IMR-90 (cell line): Measurements from ENCODE around the gene TMEM213. TPM values are rescaled to one million over a fixed set of nuclear protein-coding genes. Genes with fewer than 3 reads are reported as not detected.

Experiments
- ATAC-seq: fragments of 200-7000 bp; cut with Tn5 transposase; 2 replicates; pipeline ENCODE4 v1.9.1; 2020; ENCODE audit warnings: low read depth, mild to moderate bottlenecking, moderate library complexity
- BruUV-seq: library from RNA; stranded (reverse); fragments of 400-500 nt; replicated peaks from 2 replicates; lab custom pipeline; 2021; lab: Mats Ljungman, UMichigan
- CTCF ChIA-PET: fragments of 300-600 bp; formaldehyde crosslinking; extraction: SDS; loops from one replicate; lab custom pipeline; 2021; ENCODE audit warnings: antibody characterized with exemption; lab: Yijun Ruan, JAX
- POLR2A ChIA-PET: fragments of 300-600 bp; sonication (Branson Sonifier 250); formaldehyde crosslinking; loops from one replicate; lab custom pipeline; 2022; ENCODE audit warnings: antibody characterized with exemption; ENCODE audit not compliant: unreplicated experiment; lab: Charles Lee
- DNase-seq: peaks from one replicate; pipeline ENCODE4 v3.0.0; 2013
- H2AFZ ChIP-seq: replicated peaks from 2 replicates; pipeline ENCODE3; 2013; ENCODE audit warnings: low read length, mild to moderate bottlenecking; ENCODE audit not compliant: poor library complexity
- H2AK5ac ChIP-seq: 2 replicates; pipeline ENCODE4 v1.6.1; 2013; ENCODE audit warnings: low read depth, low read length, inconsistent platforms
- H2AK9ac ChIP-seq: replicated peaks from 2 replicates; pipeline ENCODE3; 2013; ENCODE audit warnings: mild to moderate bottlenecking, low read depth, low read length, moderate library complexity; ENCODE audit not compliant: poor library complexity
- H2BK120ac ChIP-seq: 2 replicates; pipeline ENCODE4 v1.6.1; 2013; ENCODE audit warnings: low read depth, low read length, inconsistent platforms
- H2BK15ac ChIP-seq: 3 replicates; pipeline ENCODE4 v1.6.1; 2013; ENCODE audit warnings: low read depth, low read length, inconsistent platforms
- H2BK20ac ChIP-seq: 2 replicates; pipeline ENCODE4 v1.6.1; 2013; ENCODE audit warnings: low read depth, mild to moderate bottlenecking, inconsistent platforms, low read length, moderate library complexity
- H2BK5ac ChIP-seq: 2 replicates; pipeline ENCODE4 v1.6.1; 2013; ENCODE audit warnings: mild to moderate bottlenecking, low read depth, low read length, inconsistent platforms; ENCODE audit not compliant: poor library complexity, severe bottlenecking
- H3K14ac ChIP-seq: replicated peaks from 2 replicates; pipeline ENCODE4 v1.6.1; 2013; ENCODE audit warnings: low read depth, low read length, inconsistent platforms
- H3K18ac ChIP-seq: 2 replicates; pipeline ENCODE4 v1.6.1; 2013; ENCODE audit warnings: low read depth, low read length, control low read depth
- H3K23ac ChIP-seq: 2 replicates; pipeline ENCODE4 v1.6.1; 2013; ENCODE audit warnings: low read depth, low read length, inconsistent platforms
- H3K27ac ChIP-seq: 2 replicates; pipeline ENCODE4 v1.5.1; 2013; ENCODE audit warnings: mild to moderate bottlenecking, control low read depth, low read length; ENCODE audit not compliant: insufficient read depth
- H3K27me3 ChIP-seq: 2 replicates; pipeline ENCODE4 v1.6.1; 2013; ENCODE audit warnings: low read length; ENCODE audit not compliant: control insufficient read depth, insufficient read depth
- H3K36me3 ChIP-seq: 2 replicates; pipeline ENCODE4 v1.6.1; 2013; ENCODE audit warnings: low read length, mixed read lengths; ENCODE audit not compliant: control insufficient read depth, insufficient read depth
- H3K4ac ChIP-seq: 2 replicates; pipeline ENCODE4 v1.6.1; 2013; ENCODE audit warnings: low read depth, low read length, inconsistent platforms
- H3K4me1 ChIP-seq: 2 replicates; pipeline ENCODE4 v1.6.1; 2013; ENCODE audit warnings: low read length, mixed read lengths; ENCODE audit not compliant: control insufficient read depth, insufficient read depth
- H3K4me2 ChIP-seq: 2 replicates; pipeline ENCODE4 v1.6.1; 2013; ENCODE audit warnings: low read depth, mild to moderate bottlenecking, control low read depth, low read length, moderate library complexity
- H3K4me3 ChIP-seq: 2 replicates; pipeline ENCODE4 v1.5.1; 2013; ENCODE audit warnings: low read depth, mild to moderate bottlenecking, control low read depth, low read length, moderate library complexity; ENCODE audit not compliant: insufficient read depth
- H3K56ac ChIP-seq: 2 replicates; pipeline ENCODE4 v1.6.1; 2013; ENCODE audit warnings: low read length, inconsistent platforms; ENCODE audit not compliant: insufficient read depth; ENCODE audit errors: extremely low read depth
- H3K79me1 ChIP-seq, 2 experiments: 2 replicates each; pipeline ENCODE4 v1.6.1; 2013; ENCODE audit warnings: low read length in 2 of 2, inconsistent platforms in 1 of 2, low read depth in 1 of 2
- H3K9ac ChIP-seq: 2 replicates; pipeline ENCODE4 v1.6.1; 2013; ENCODE audit warnings: low read depth, low read length, control low read depth
- H3K9me1 ChIP-seq: 2 replicates; pipeline ENCODE4 v1.6.1; 2013; ENCODE audit warnings: low read length, inconsistent platforms; ENCODE audit not compliant: insufficient read depth
- H3K9me3 ChIP-seq: 2 replicates; pipeline ENCODE4 v1.6.1; 2013; ENCODE audit warnings: low read length; ENCODE audit not compliant: control insufficient read depth, insufficient read depth
- H4K20me1 ChIP-seq: 2 replicates; pipeline ENCODE4 v1.6.1; 2013; ENCODE audit warnings: low read length, inconsistent platforms; ENCODE audit not compliant: insufficient read depth
- H4K5ac ChIP-seq: 2 replicates; pipeline ENCODE4 v1.6.1; 2013; ENCODE audit warnings: mild to moderate bottlenecking, low read depth, low read length, control low read depth
- H4K8ac ChIP-seq, 2 experiments: 2 replicates each; pipeline ENCODE4 v1.6.1; 2013; ENCODE audit warnings: low read depth in 2 of 2, low read length in 2 of 2, control low read depth in 1 of 2, inconsistent platforms in 1 of 2
- H4K91ac ChIP-seq: 2 replicates; pipeline ENCODE4 v1.6.1; 2013; ENCODE audit warnings: low read depth, low read length, inconsistent platforms; ENCODE audit not compliant: insufficient read depth
- CEBPB ChIP-seq: IDR thresholded peaks from 2 replicates; pipeline ENCODE4 v1.6.1; 2012; ENCODE audit warnings: low read depth, low read length, improper control_type of control experiment
- FOS ChIP-seq: fragments of 150-350 bp; IDR thresholded peaks from 2 replicates; pipeline ENCODE4 v1.6.1; 2016; ENCODE audit warnings: low read depth, low read length
- MAFK ChIP-seq: IDR thresholded peaks from 2 replicates; pipeline ENCODE4 v1.6.1; 2012; ENCODE audit warnings: low read depth, low read length, improper control_type of control experiment
- NFE2L2 ChIP-seq: fragments of 150-350 bp; IDR thresholded peaks from 2 replicates; pipeline ENCODE4 v1.6.1; 2016; ENCODE audit warnings: low read depth, mild to moderate bottlenecking, low read length
- POLR2A ChIP-seq: IDR thresholded peaks from 2 replicates; pipeline ENCODE4 v1.6.1; 2012; ENCODE audit warnings: mild to moderate bottlenecking, low read depth, low read length
- RCOR1 ChIP-seq: IDR thresholded peaks from 2 replicates; pipeline ENCODE4 v1.6.1; 2012; ENCODE audit warnings: mild to moderate bottlenecking, low read length, improper control_type of control experiment; ENCODE audit not compliant: insufficient replicate concordance
- WGBS, 2 experiments: methylation state at CpG; one replicate each; pipeline versions ENCODE4 v1.1.5 to v1.1.7; 2013; ENCODE audit warnings: missing lambda C conversion rate in 2 of 2; ENCODE audit not compliant: insufficient read length in 1 of 2; ENCODE audit errors: extremely low coverage in 2 of 2; 5-methylcytosine and 5-hydroxymethylcytosine counted together
- dilution Hi-C: fragments of 300-500 bp; cut with HindIII; formaldehyde crosslinking; loops from one replicate; pipeline ENCODE4 v1.14.3; 2018; ENCODE audit warnings: low sequenced_read_pairs; ENCODE audit not compliant: unreplicated experiment
- in situ Hi-C: fragments of 300-500 bp; cut with MboI; formaldehyde crosslinking; loops from 3 replicates; pipeline ENCODE4 v1.14.3; 2019; ENCODE audit warnings: low sequenced_read_pairs, inconsistent platforms, mixed read lengths
- intact Hi-C: fragments of 100-400 bp; cut with micrococcal nuclease; formaldehyde crosslinking; loops from 2 replicates; pipeline ENCODE4 v1.10.0; 2022
- polyA plus RNA-seq, 3 experiments: library from polyadenylated mRNA; depleted of rRNA; stranded (reverse); fragments of >200 nt; gene quantifications; 2 replicates each; pipeline ENCODE4 v1.2.3, GENCODE V29; 2012; ENCODE audit warnings: low replicate concordance in 1 of 3
- total RNA-seq: library from RNA; depleted of rRNA; stranded (reverse); fragments of >200 nt; gene quantifications from 2 replicates; pipeline ENCODE4 v1.2.3, GENCODE V29; 2012
- TF ChIP-seq, protein P1 (sequence below): fragments of 150-350 bp; IDR thresholded peaks from 2 replicates; pipeline ENCODE4 v1.6.1; 2017; ENCODE audit warnings: mild to moderate bottlenecking, antibody characterized with exemption, low read length, low read depth

TMEM213 gene
- total and polyA plus RNA-seq, 2 of the 4 experiments (the other 2 are of a cell fraction) = not detected

DNA sequence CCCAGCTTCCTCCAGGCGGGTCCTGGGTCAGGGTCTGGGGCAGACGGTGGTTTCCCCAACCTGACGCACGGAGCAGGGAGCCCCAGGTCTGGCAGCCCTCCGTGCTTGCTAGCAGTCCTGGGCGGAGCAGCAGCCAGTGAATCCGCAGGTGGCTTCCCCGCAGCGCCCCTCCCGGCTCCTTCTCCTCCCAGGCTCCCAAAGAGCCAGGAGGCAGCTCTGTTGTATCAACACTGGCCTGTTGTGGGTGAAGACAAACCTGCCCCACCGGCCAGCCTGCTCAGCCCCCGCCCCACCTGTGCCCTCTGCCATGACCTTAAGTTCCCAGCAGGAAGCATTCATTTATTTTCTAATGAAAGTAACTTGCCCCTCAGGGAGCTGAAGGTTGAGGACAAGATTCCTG lies 24.0 kb upstream of the TMEM213 start:
- Histone ChIP-seq H2BK20ac (no peak overlapping the region), H3K27me3 (peaks cover 3% of the 10 kb centered on the region; the same call in 1 of the 2 replicates), H3K79me1 (no peaks in the 10 kb centered on the region), H3K4me3 (no peak overlapping the region), H3K4me2 (no peak overlapping the region), H3K56ac (no peak overlapping the region), H3K36me3 (no peaks in the 10 kb centered on the region), H3K9me3 (no peaks in the 10 kb centered on the region), H3K9me1 (no peaks in the 10 kb centered on the region), H2BK15ac (no peak overlapping the region), H3K27ac (no peak overlapping the region), H4K8ac (no peak overlapping the region), H2AFZ (no peak overlapping the region), H4K20me1 (no peaks in the 10 kb centered on the region), H3K23ac (no peak overlapping the region), H3K18ac (no peak overlapping the region), H2BK5ac (no peak overlapping the region), H3K9ac (no peak overlapping the region), H2AK9ac (no peak overlapping the region), H2AK5ac (no peak overlapping the region), H4K91ac (no peak overlapping the region), H3K14ac (no peak overlapping the region), H3K4ac (no peak overlapping the region), H3K4me1 (no peaks in the 10 kb centered on the region), H4K5ac (no peak overlapping the region), H2BK120ac (no peak overlapping the region)
- dilution Hi-C loops (no loop called here), intact Hi-C loops (no loop called here), in situ Hi-C loops (no loop called here)
- ChIA-PET POLR2A (no interaction called here), CTCF (no interaction called here)
- DNase-seq (no peak), ATAC-seq (no peak)
- TF ChIP-seq POLR2A (no peak), FOS (no peak), MAFK (no peak), NFE2L2 (no peak), RCOR1 (no peak), CEBPB (no peak)
- TF ChIP-seq, protein P1, sequence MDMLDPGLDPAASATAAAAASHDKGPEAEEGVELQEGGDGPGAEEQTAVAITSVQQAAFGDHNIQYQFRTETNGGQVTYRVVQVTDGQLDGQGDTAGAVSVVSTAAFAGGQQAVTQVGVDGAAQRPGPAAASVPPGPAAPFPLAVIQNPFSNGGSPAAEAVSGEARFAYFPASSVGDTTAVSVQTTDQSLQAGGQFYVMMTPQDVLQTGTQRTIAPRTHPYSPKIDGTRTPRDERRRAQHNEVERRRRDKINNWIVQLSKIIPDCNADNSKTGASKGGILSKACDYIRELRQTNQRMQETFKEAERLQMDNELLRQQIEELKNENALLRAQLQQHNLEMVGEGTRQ = no peak
- WGBS, 2 experiments = 10% methylated on average over 2 of the region's 12 CpGs; no CpG with 5 or more reads in 1 of the 2 experiments
- no TSS peak for BruUV-seq
